Right renal pelvis (tissue), 4 donors: ENCODE data around the gene CMSS1. TPM values are rescaled to one million over a fixed set of nuclear protein-coding genes. Genes with fewer than 3 reads are reported as not detected.

Experiments
- polyA plus RNA-seq, 4 donors: library from polyadenylated mRNA; unstranded; fragments of 120-200 nt; gene quantifications; one replicate each; pipeline ENCODE4 v1.2.1, GENCODE V29; 2013; ENCODE audit not compliant: insufficient read length in 4 of 4

CMSS1 gene
- polyA plus RNA-seq, 4 donors = 39.3 to 42.3 (median 40.5) TPM

Other genes with a start within 250 kb of the CMSS1 start
- gene COL8A1, start 179.3 kb upstream of the CMSS1 start, polyA plus RNA-seq = 1 to 10 TPM; 4.5 to 7.3 (median 6.9) TPM